ENCODE measurements around the gene RUNDC3A.

DNA sequence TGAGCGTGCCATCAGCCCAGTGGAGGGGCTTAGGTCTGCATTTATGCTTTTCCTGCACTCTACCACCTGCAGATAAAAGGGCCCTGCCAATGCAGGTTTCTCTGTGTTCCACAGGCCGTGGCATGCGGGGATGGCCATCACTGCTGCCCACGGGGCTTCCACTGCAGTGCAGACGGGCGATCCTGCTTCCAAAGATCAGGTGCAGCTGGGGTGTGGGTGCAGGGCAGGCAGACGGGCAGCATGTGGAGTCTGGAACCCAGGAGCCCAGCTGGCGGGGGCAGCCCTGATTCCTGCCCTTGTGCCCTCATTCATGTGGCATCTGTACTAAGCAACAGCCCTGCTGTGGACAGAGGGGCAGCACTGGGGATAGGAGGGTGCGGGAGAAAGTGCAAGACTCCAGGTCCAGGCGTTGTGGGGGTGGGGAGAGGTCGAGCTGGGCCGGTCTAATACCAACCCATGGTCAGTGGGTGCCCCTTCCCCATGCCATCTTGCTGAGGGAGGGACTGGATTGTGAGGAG lies 41.2 kb downstream of the RUNDC3A start:
- TF ChIP-seq TAF1 (IDR thresholded peaks at IDR 0.05; ENCODE audit: low read depth) = no peak
- TF ChIP-seq CREB1 (IDR thresholded peaks at IDR 0.05; ENCODE audit: low read depth) = no peak
- no peak for TF ChIP-seq TCF12 (IDR thresholded peaks at IDR 0.05; ENCODE audit: low read depth)
- TF ChIP-seq REST (IDR thresholded peaks at IDR 0.05; ENCODE audit: low read depth) = no peak
- TF ChIP-seq YY1 (IDR thresholded peaks at IDR 0.05; ENCODE audit: low read depth) = no peak
- TF ChIP-seq CEBPB (IDR thresholded peaks at IDR 0.05) = no peak
- no peak for TF ChIP-seq FOXM1 (IDR thresholded peaks at IDR 0.05; ENCODE audit: borderline replicate concordance, low read depth)
- no peak for TF ChIP-seq EP300 (IDR thresholded peaks at IDR 0.05; ENCODE audit: borderline replicate concordance)
- no peak for TF ChIP-seq TEAD4 (IDR thresholded peaks at IDR 0.05)
- TF ChIP-seq RAD21 (IDR thresholded peaks at IDR 0.05; ENCODE audit: low read depth) = no peak
- TF ChIP-seq NFIC (IDR thresholded peaks at IDR 0.05) = no peak
- TF ChIP-seq MAX (IDR thresholded peaks at IDR 0.05) = no peak
- TF ChIP-seq, protein P1, sequence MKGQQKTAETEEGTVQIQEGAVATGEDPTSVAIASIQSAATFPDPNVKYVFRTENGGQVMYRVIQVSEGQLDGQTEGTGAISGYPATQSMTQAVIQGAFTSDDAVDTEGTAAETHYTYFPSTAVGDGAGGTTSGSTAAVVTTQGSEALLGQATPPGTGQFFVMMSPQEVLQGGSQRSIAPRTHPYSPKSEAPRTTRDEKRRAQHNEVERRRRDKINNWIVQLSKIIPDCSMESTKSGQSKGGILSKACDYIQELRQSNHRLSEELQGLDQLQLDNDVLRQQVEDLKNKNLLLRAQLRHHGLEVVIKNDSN (IDR thresholded peaks at IDR 0.05) = no peak
- no peak for TF ChIP-seq ZBTB7A (IDR thresholded peaks at IDR 0.05; ENCODE audit: low read depth)

All from Ishikawa (cell line).